GM19238 (cell line): ENCODE results near the gene KMT2A.
"Not testable (repeated sequence)": the region's sequence is repeated elsewhere in the genome, so short reads cannot be mapped to it uniquely, and the experiment has no call there.

ENCODE experiments used
- DNase-seq: peaks from one replicate; pipeline ENCODE4 v3.0.0; 2011; ENCODE audit warnings: low spot score; ENCODE audit not compliant: insufficient read length

Gene KMT2A

GRCh38 chr11:118435893-118436624 lies at the start of gene KMT2A:
TSS of gene KMT2A (plus strand) at chr11:118436492. CDS start at chr11:118436513, 21 bp downstream.
- DNase-seq: peak; percentile 77

- DNase-seq: no peak
Observed at GRCh38 chr11:118396097-118396501, 40.2 kb upstream of the KMT2A start.

DNA sequence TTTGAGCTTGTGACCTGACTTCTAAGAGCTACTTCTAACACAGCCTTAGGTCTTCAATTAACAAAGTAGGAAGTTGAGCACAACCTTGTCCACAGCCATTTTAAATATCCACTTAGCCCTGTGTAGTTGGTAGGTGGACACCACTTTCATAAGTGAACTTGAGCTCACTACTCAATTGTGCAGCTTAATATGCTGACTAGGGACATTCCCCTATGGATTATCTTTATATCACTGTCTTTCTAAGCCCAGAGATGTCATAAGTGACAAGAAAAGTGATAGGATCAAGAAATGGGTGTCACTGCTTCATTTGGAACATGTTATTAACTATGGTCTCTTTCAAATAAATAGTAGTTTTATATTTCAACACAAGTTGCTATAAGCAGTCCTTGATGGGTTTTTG lies 38.8 kb upstream of the KMT2A start:
- DNase-seq: no peak

- DNase-seq: no peak
Observed at GRCh38 chr11:118398791-118399559, 37.3 kb upstream of the KMT2A start.

DNA sequence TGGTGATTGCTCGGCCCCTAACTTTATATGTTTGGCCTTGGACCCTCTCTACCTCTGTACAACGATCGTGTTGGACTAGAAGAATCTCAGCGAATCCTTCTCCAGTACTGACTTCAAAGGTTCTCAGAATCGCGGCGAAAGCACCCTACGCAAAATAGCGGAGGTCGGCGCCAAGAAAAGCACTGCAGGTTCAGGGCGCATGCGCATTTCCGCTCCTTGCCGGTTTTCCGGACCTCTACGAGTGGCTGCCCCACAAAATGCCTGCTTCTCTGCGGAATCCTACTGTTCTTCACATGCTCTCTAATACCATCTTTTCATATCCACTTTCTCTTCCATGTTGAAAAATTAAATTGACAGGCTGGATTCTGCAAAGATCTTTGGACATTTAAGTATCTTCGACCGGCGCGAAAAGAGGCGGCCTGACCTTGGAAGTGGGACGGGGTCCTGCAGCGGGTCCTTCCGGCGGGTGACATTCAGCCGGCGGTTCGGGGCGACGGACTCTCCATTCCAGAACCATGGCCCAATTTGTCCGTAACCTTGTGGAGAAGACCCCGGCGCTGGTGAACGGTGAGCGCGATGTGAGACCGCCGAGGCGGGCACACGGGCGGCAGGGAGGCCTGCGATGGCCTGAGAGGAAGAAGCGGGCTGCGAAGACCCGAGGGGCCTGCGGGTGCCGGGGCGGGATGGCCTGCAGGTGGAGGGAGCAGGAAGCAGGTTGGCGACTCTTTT lies 35.0 kb upstream of the KMT2A start, which contains the start of gene ATP5MG:
Gene ATP5MG, plus strand, starts transcription at position 456 of the 729 bp plus-strand sequence. Its CDS starts 60 bp downstream, at position 516.
- peak; percentile 72 for DNase-seq

DNA sequence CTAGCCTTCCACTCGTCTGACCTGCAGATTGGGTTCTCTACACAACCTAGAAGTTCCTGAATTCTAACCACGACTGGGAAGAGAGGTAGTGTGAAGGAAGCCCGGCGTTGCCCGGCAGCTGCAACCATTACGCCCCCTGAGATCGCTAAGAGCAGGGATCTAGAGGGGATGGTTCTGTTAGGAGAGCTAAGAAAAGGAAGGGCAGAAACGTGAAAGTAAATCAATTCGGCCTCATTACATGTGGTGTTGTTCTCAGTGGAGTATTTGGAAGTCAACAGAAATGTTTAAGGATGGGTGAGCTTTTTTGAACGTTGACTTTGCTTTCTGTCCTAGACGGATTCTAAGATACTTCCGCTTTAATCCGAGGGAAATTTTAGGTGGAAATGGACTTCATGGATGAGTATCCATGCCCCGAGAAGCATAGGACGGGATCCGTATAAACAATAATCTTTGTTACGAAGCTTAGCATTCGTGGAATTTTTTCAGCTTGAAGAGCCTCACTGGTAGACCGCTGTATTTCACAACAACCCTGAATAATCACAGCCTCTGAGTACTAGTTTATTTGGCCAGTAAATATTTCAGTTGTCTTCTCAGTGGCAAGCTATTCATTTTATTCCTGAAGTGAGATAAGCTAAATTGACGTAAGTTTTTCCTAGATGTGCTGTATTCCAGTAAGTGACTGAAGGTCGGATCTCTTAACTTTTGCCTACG lies 34.3 kb upstream of the KMT2A start:
- no peak for DNase-seq

GRCh38 chr11:118402594-118402993 lies 33.7 kb upstream of the KMT2A start:
- not testable (repeated sequence) for DNase-seq

GRCh38 chr11:118406599-118407166 lies 29.6 kb upstream of the KMT2A start:
- DNase-seq: no peak

GRCh38 chr11:118410055-118410745 lies 26.1 kb upstream of the KMT2A start:
- no peak for DNase-seq

DNA sequence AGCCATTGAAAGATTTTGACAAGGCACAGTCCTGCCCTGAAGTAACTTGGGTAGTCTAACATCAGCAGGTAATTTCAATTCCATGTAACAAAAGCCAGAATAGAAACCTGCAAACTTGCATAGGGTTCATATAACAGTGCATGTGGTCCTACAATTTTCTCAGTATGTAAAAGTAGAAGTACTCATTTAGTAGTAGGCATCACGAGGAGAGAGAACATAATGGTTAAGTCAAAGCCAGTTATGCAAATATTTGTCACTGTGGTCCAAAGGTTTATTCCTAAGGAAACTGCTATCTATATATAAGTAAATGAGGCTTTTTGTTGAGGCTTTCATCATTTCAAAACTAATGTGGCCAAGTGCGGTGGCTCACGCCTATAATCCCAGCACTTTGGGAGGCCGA lies 24.8 kb upstream of the KMT2A start:
- no peak for DNase-seq

GRCh38 chr11:118412921-118413320 lies 23.4 kb upstream of the KMT2A start:
- DNase-seq: no peak

- no peak for DNase-seq
Observed at GRCh38 chr11:118415062-118415738, 21.1 kb upstream of the KMT2A start.

DNA sequence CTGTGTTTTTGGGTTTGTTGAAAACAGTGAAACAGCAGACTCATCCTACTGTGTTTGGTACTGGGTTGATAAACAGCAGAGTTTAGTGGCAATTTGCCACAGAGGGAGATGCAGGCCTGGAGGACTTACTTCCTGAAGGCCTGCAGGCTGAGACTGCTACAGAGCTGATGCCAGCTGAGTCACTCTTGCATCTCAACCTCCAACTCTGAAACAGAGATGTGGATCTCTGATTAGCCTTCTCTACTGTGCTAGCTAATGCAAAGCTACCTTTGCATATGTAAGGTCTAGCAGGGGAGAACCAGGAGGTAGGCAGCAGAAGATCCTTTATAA lies 20.6 kb upstream of the KMT2A start:
- DNase-seq: no peak

- not testable (repeated sequence) for DNase-seq
Observed at GRCh38 chr11:118416900-118417299, 19.4 kb upstream of the KMT2A start.

GRCh38 chr11:118417801-118418200 lies 18.5 kb upstream of the KMT2A start:
- DNase-seq: no peak

- no peak for DNase-seq
Observed at GRCh38 chr11:118418766-118419165, 17.5 kb upstream of the KMT2A start.

DNA sequence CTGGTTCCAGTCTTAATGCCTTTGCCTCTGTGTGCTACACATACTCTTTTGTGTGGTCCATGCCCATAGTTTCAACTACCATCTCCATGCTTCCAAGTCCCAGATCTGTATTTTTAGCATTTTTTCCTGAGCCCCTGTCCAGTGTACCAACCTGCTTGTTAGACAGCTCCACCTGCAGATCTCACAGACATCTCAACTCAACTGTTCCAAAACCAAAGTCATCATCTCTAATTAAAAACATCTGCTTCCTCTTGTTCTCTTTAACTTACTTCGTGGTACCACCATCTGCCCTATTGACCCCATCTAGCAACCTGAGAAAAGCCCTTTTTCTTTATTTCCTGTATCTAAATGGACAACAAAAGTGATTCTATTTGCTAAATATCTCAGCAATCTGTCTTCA lies 8.6 kb upstream of the KMT2A start:
- DNase-seq: no peak

- no peak for DNase-seq
Observed at GRCh38 chr11:118430956-118431355, 5.3 kb upstream of the KMT2A start.

DNA sequence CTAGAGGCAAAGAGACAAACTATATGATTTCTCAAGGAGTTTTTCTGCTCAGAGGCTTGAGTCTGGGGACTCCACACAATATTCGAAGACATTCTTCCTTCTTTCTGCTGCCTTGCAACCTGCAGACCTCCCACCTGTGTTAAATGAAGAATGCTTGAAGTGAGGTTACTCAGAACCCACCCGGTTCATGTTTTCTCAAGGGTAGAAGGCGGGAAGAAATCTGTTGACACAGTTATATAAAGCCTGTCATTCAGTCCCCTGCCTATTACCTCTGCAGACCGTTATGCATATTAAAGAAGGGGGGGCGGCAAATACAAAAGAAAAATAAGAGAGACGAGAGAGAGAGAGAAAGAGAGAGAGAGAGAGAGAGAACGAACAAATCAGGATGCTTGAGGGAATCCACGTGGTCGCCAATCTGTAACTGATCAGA lies 2.2 kb upstream of the KMT2A start:
- no peak for DNase-seq
